NCI-H460 (cell line): Measurements from ENCODE around the gene CACNA2D3. TPM values are rescaled to one million over a fixed set of nuclear protein-coding genes. Genes with fewer than 3 reads are reported as not detected.
"Not testable (repeated sequence)": the region's sequence is repeated elsewhere in the genome, so short reads cannot be mapped to it uniquely, and the experiment has no call there.

Experiments used
- DNase-seq: peaks from one replicate; pipeline ENCODE4 v3.0.0-alpha.2; 2016; ENCODE audit warnings: low read depth; ENCODE audit errors: extremely low read depth
- total RNA-seq: library from RNA; depleted of rRNA; stranded (reverse); fragments of >200 nt; shearing (Covaris generic); gene quantifications from 2 replicates; pipeline ENCODE4 v1.2.3, GENCODE V29; 2014; rRNA removed

CACNA2D3 gene
- total RNA-seq, 1 experiment from 2014 or later: 10.8 TPM

DNA sequence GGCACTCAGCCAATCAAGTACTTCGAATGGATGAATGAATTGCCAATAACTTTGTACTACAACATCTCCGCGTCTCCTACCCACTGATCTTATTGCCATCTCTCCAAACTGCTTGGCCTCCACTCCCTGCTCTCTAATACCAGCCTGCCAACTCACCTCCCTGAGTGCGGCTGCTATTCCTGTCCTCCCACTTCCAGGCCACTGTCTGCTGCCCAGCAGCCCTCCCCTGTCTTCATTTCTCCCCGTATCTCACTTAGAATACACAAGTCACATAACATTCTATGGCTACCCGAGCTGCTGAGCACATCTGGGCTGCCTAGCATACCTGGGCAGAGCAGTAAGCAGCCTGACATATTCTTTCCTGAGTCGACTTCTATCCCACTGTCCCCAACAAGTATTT, 955.4 kb downstream of the CACNA2D3 start:
- no peak for DNase-seq

DNA sequence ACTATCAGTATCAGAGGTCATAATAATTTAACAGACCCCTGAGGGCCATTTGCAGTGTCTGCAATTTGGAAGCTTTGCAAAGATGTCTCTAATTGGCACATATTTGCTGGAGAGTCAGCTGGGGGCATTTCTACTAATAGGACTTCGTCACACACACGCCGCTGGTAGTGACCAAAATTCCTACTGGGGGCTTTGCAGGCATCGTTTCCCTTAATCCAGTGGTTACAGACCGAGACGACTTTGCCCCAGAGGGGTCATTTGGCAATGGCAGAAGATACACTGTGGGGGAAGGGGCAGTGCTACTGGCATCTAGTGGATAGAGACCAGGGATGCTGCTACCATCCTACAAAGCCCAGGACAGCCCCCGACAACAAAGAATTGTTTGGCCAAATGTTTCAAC, 956.5 kb downstream of the CACNA2D3 start:
- DNase-seq: no peak

DNA sequence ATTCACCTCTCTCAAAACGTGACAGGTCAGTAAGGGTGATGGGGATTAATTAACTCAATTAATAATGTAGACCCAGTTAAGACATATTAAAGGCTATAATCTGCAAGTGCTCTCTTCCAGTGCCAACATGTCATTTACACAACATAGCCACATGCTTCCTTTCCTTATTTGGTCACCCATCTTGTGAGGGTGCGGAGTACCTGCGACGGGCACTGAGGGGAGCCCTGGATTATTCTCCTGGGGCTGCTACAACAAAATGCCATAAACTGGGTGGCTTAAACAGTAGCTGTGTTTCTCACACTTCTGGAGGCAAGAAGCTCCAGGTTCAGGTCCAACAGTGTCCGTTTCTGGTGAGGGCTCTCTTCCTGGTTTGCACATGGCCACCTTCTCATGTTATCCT, 962.9 kb downstream of the CACNA2D3 start:
- no peak for DNase-seq

DNA sequence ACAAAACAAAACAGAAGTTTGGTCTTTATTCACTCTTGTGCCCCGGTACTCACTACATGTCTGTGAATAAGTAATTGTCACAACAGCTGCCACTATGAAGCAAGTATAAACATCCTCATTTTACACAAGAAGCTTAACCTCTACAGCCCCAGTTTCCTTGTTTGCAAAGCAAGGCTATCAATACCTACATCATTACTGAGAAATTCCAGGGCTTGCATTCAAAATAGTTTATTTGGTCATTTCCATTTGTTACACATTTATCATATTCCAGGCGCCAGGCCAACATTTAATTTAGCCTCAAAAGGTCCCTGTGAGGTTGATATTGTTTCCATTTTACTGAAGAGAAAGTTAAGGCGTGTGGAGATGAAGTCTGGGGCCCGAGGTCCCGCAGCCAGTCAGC, 966.9 kb downstream of the CACNA2D3 start:
- DNase-seq: no peak

DNA sequence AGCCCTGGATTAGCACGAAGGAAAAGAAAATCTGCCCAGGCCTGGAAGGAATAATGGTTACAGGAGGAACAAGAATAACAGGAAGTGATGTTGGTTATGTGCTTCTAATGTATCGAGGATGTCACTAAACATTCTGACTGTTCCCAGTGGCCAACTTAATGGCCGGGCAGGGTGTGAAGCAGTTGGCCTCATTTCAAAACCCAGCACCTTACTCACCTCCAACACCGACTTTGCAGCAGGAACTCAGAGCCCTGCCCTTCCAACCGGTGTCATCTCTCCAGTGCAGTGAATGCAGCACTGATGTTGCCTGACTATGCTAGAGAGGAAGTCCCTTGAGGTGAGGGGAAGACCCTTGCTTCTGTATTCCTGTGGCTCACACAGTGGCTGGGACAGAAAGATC, 967.9 kb downstream of the CACNA2D3 start:
- DNase-seq: no peak

DNA sequence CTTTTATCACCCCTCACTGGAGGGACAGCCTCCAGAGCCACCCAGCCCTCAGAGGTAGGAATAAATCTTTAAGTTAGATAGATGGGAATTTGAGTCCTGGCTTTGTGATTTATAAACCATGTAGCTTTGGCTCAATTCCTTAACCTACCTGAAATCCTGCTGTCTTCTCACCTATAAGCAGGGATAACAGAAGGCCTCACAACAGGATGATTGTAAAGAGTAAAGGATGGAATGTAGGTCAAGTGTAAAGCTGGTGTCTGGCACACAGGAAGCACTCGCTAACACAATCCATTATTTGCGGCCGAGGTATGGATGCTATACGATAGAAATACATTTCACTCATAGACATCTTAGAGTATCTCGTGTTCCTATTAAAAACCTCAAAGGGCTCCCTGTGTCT, 968.4 kb downstream of the CACNA2D3 start:
- no peak for DNase-seq

DNA sequence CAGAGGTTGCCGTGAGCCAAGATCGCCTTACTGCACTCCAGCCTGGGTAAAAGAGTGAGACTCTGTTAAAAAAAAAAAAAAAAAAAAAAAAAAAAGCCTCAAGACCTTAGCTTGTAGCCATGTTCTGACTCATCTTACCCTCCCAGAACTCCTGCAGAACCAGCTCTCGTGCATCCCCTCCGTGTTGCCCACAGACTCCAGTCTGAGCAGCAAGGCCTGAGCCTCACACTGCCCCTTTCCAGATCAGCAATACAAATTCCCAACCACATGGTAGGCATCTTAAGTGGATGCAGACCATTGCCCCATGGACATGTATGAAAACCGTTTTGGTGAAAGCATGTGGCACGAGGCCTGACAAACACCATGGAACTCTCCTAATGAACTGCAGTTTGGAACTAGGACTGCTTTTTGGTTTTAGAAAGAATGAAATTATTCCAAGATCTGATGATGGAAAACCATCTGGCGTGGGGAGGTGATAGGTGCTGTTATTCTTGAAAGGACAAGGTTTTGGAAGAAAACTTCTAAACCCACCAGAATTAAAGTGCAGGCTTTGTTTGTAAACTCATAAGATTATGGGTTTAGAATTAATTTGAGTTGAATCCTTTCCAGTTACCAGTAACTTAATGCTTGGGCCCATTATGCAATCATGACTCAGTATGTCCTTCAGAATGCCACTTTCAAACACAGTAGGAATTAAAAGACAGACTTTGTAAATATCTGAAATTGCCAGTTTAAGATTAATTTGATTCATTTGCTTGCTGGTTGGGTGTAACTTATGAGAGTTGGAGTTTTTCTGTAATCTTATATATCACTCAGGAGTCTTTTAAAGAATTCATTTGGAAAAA, 969.3 kb downstream of the CACNA2D3 start:
- DNase-seq: no peak

DNA sequence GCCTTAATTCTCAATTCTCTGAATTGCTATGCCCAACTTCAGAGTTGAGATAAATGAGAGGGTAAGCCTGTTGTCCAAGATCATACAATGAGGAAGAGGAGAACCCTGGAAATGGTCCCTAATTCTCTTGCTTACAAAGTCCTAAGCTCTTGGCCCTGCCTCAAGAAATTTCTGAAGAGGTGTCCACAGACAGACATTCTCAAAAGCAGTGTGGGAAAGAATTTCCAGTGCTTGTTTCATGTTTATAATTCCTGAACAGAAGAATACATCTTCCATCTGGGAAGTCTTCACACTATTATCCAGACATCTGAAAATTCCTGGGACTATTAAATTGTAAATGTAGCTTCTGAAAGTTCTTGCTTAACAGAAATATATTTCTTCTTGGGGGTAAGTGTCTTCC, 972.3 kb downstream of the CACNA2D3 start:
- DNase-seq: no peak

DNA sequence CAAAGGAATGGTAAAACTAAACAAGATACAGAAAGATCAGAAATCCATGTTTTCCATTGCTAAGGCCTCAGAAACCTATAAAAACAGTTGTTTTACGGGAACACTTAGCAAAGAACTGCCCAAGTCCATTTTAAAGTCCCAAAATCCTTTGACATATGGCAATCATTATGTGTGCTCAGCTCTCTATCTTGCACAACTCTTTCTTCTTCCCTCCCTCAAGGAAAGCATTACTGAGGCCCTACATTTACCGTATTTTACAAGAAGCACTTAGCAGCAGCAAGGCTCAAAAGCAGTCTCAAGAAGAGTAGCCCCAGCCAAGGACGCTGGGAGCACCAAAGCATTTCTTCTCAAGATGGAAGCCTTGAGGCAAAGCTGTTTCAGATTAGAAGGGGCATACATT, 975.1 kb downstream of the CACNA2D3 start:
- DNase-seq: no peak

DNA sequence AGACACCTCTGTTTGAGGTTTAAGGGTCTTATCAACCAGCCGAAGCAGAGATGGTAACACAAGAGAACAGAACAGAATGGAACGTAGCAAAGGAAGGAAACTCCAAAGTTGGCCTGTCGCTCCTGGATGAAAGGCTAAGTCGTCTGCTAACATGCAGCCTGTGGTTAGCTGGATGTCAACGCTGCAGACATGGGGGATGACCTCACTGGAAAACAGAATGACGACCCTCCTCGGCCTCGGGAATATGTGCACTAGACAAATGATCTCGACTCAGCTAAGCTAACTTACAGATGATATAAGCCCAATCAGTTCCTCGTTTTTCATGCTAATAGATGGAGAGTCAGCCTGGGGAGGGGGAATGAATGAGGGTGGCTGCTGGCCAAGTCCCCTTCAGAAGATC, 983.3 kb downstream of the CACNA2D3 start:
- DNase-seq: no peak

DNA sequence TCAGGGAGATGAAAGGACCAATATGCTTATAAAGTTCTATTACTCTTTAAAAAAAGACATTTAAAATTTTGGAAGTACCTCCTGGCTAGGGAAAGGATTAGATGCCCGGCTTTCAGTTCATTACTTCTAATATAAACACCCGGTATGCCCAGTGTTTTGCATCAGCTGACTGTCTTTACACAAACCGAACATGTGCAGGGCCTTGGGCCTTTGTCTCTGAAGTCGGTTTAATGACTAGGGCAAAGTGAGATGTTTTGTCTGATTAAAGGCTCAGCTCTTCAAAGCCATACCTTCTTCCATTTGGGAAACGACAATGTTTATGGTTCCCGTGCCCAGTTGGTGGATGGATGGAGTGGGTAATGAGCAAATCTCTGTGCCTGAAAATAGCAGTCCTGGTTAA, 984.8 kb downstream of the CACNA2D3 start:
- no peak for DNase-seq

DNA sequence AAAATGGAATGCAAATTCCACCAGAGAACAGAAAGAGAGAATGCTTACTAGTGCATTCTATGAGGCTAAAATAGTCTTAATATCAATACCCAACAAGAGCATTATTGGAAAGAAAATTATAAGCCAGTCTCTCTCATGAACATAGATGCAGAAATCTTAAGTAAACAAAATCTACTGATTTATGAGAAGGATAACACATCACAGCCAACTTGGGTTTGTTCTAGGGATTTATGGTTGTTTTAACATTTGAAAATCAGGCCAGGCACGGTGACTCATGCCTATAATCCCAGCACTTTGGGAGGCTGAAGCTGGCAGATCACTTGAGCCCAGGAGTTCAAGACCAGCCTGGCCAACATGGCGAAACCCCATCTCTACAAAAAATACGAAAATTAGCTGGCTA, 989.6 kb downstream of the CACNA2D3 start:
- not testable (repeated sequence) for DNase-seq

DNA sequence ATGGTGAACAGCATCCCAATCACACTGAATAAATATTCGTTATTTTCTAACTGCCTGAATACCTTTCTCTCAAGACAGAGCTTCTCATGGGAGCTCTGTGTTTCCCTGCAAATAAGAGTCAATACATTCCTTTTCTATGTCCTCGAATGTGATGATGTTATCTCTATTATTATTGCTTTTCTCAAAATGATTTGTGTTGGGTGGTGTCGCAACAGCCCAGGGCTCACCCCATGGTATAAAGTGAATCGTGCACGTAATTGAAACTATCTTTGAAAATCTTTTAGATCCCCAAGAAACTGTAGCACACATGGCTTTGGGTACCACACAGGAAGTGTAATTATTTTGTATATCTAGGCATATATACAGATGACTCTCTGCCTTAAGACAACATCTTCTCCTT, 996.1 kb downstream of the CACNA2D3 start:
- DNase-seq: no peak

DNA sequence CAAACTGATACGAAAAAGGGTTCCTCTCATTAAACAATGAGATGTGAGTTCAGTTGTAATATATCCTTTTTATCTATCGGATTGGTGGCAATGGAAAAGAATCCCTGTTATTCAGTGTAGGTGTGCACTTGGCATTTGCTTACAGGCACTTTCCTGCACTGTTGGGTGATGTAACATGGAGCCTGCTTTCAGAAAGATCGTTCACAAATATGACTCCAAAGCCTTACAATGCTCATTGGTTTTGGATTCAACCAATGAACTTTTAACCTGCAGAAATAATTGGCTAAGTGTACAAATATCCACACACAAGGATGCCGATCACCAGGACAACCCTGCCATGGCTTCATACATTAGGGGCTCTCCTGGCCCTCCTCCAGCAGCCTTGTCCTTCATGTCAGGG, 996.9 kb downstream of the CACNA2D3 start:
- DNase-seq: no peak

DNA sequence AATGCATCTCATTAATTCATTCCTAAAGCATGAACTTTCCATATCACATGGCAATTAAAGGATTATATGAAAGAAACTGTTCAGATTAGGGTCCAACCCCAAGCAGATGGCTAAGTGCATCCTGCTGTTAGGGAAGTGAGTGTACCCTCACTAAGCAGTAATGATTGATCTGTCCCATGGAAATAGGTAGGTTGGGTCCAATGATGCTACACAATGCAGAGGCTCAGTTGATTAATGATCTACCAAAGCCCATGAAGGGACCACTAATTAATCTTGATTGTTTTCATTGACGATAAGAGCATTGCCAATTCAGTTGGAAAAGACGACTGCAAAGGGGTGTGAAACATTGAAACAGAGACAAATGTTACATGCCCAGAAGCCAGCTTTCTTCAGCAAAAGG, 1000.0 kb downstream of the CACNA2D3 start:
- DNase-seq: no peak

Other genes with a start within 250 kb of the CACNA2D3 start
- gene ACTR8, start 240.4 kb upstream of the CACNA2D3 start, total RNA-seq: 15.1 and 15.2 TPM in 2 replicates
- 25.0 and 35.3 TPM in 2 replicates for gene SELENOK, start 230.7 kb upstream of the CACNA2D3 start, total RNA-seq